ENCODE results near the gene CEP350.

Gene CEP350

GRCh38 chr1:180040034-180040433, 85.4 kb downstream of the CEP350 start:
- no peaks in the 10 kb centered on the region for H3K9me3 ChIP-seq (ENCODE audit: severe bottlenecking)
- no peak for DNase-seq (ENCODE audit: low spot score)
- peaks cover 21% of the 10 kb centered on the region for H3K4me1 ChIP-seq (ENCODE audit: insufficient read depth, poor library complexity, severe bottlenecking)
- no peaks in the 10 kb centered on the region for H3K27me3 ChIP-seq (ENCODE audit: insufficient read depth, poor library complexity, severe bottlenecking)
- H3K36me3 ChIP-seq (ENCODE audit: low read depth) = peaks cover 67% of the 10 kb centered on the region
- no peak overlapping the region for H3K4me3 ChIP-seq (ENCODE audit: severe bottlenecking)
- peak; percentile 61 for ATAC-seq (ENCODE audit: low read depth)
- peak overlapping the region; percentile 31 for H3K27ac ChIP-seq (ENCODE audit: poor library complexity, severe bottlenecking)
- TF ChIP-seq CTCF (IDR thresholded peaks at IDR 0.05; ENCODE audit: poor library complexity, severe bottlenecking) = no peak

GRCh38 chr1:180041582-180041981, 87.0 kb downstream of the CEP350 start:
- no peaks in the 10 kb centered on the region for H3K9me3 ChIP-seq (ENCODE audit: severe bottlenecking)
- ATAC-seq (ENCODE audit: low read depth) = no peak
- peak overlapping the region; percentile 74 for H3K27ac ChIP-seq (ENCODE audit: poor library complexity, severe bottlenecking)
- DNase-seq (ENCODE audit: low spot score) = no peak
- H3K27me3 ChIP-seq (ENCODE audit: insufficient read depth, poor library complexity, severe bottlenecking) = no peaks in the 10 kb centered on the region
- H3K4me3 ChIP-seq (ENCODE audit: severe bottlenecking) = no peak overlapping the region
- H3K4me1 ChIP-seq (ENCODE audit: insufficient read depth, poor library complexity, severe bottlenecking) = peaks cover 21% of the 10 kb centered on the region
- H3K36me3 ChIP-seq (ENCODE audit: low read depth) = peaks cover 73% of the 10 kb centered on the region
- TF ChIP-seq CTCF (IDR thresholded peaks at IDR 0.05; ENCODE audit: poor library complexity, severe bottlenecking) = no peak

- Histone ChIP-seq H3K36me3 (ENCODE audit: low read depth) (peaks cover 71% of the 10 kb centered on the region), H3K4me3 (ENCODE audit: severe bottlenecking) (no peak overlapping the region), H3K4me1 (ENCODE audit: insufficient read depth, poor library complexity, severe bottlenecking) (peaks cover 21% of the 10 kb centered on the region), H3K27me3 (ENCODE audit: insufficient read depth, poor library complexity, severe bottlenecking) (no peaks in the 10 kb centered on the region), H3K27ac (ENCODE audit: poor library complexity, severe bottlenecking) (peak overlapping the region; percentile 74), H3K9me3 (ENCODE audit: severe bottlenecking) (no peaks in the 10 kb centered on the region)
- no peak for TF ChIP-seq CTCF (IDR thresholded peaks at IDR 0.05; ENCODE audit: poor library complexity, severe bottlenecking)
- ATAC-seq (ENCODE audit: low read depth) (peak; percentile 86), DNase-seq (ENCODE audit: low spot score) (no peak)
These were observed 88.5 kb downstream of the CEP350 start for GRCh38 chr1:180042988-180043622.

GRCh38 chr1:180043785-180044184, 89.2 kb downstream of the CEP350 start:
- Histone ChIP-seq H3K4me3 (ENCODE audit: severe bottlenecking) (no peak overlapping the region), H3K9me3 (ENCODE audit: severe bottlenecking) (no peaks in the 10 kb centered on the region), H3K27ac (ENCODE audit: poor library complexity, severe bottlenecking) (peak overlapping the region; percentile 74), H3K36me3 (ENCODE audit: low read depth) (peaks cover 73% of the 10 kb centered on the region), H3K4me1 (ENCODE audit: insufficient read depth, poor library complexity, severe bottlenecking) (peaks cover 21% of the 10 kb centered on the region), H3K27me3 (ENCODE audit: insufficient read depth, poor library complexity, severe bottlenecking) (no peaks in the 10 kb centered on the region)
- ATAC-seq (ENCODE audit: low read depth) (no peak), DNase-seq (ENCODE audit: low spot score) (no peak)
- no peak for TF ChIP-seq CTCF (IDR thresholded peaks at IDR 0.05; ENCODE audit: poor library complexity, severe bottlenecking)

GRCh38 chr1:180046674-180047073, 92.1 kb downstream of the CEP350 start:
- peaks cover 14% of the 10 kb centered on the region for H3K4me1 ChIP-seq (ENCODE audit: insufficient read depth, poor library complexity, severe bottlenecking)
- no peak for DNase-seq (ENCODE audit: low spot score)
- no peak for TF ChIP-seq CTCF (IDR thresholded peaks at IDR 0.05; ENCODE audit: poor library complexity, severe bottlenecking)
- no peak overlapping the region for H3K27ac ChIP-seq (ENCODE audit: poor library complexity, severe bottlenecking)
- peaks cover 76% of the 10 kb centered on the region for H3K36me3 ChIP-seq (ENCODE audit: low read depth)
- H3K4me3 ChIP-seq (ENCODE audit: severe bottlenecking) = no peak overlapping the region
- no peaks in the 10 kb centered on the region for H3K9me3 ChIP-seq (ENCODE audit: severe bottlenecking)
- no peak for ATAC-seq (ENCODE audit: low read depth)
- no peaks in the 10 kb centered on the region for H3K27me3 ChIP-seq (ENCODE audit: insufficient read depth, poor library complexity, severe bottlenecking)

Measured in RWPE2 (cell line).